ENCODE data around the gene KIF11. TPM values are rescaled to one million over a fixed set of nuclear protein-coding genes. Genes with fewer than 3 reads are reported as not detected.

Gene KIF11
- total RNA-seq, 1 experiment from 2014 or later: 37.7 TPM

- DNase-seq (ENCODE audit: low read depth): no peak
Measured at GRCh38 chr10:92677708-92678107, 84.8 kb downstream of the KIF11 start.

DNA sequence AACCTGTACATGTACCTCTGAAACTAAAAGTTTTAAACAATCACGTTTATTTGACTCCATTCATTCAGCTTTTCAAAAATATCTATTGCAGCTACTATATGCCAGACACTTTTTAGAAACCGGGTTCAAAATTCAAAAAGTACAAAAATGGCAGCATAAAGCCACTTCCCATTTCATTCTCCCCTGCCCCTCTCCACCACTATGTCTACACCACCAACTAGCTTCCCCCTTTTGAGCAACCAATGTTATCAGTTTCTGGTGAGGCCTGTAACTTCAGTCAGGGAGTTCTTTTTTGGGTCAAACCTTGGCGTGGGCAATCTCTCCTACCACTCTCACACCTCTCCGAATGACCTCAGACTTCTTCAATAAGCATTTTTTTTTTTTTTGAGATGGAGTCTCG lies 85.3 kb downstream of the KIF11 start:
- DNase-seq (ENCODE audit: low read depth): no peak

DNA sequence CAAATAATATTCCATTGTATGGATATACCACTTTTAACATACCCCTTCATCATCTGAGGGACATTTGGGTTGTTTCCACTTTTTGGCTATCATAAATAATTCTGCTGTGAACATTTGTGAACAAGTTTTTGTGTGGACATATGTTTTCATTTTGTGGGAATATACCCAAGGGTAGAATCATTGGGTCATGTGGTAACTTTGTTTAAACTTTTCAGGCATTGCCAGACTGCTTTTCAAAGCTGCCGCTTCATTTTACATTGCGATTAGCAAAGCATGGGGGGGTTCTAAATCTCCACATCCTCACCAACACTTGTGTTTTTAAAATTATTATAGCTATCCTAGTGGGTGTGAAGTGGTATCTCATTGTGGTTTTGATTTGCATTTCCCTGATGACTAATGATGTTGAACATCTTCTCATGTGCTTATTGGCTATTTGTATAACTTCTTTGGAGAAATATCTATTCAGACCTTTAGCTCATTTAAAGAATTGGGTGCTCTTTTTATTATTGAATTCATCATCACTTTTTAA lies 88.4 kb downstream of the KIF11 start:
- no peak for DNase-seq (ENCODE audit: low read depth)

- DNase-seq (ENCODE audit: low read depth): no peak
Measured at GRCh38 chr10:92688573-92688926, 95.6 kb downstream of the KIF11 start.

DNA sequence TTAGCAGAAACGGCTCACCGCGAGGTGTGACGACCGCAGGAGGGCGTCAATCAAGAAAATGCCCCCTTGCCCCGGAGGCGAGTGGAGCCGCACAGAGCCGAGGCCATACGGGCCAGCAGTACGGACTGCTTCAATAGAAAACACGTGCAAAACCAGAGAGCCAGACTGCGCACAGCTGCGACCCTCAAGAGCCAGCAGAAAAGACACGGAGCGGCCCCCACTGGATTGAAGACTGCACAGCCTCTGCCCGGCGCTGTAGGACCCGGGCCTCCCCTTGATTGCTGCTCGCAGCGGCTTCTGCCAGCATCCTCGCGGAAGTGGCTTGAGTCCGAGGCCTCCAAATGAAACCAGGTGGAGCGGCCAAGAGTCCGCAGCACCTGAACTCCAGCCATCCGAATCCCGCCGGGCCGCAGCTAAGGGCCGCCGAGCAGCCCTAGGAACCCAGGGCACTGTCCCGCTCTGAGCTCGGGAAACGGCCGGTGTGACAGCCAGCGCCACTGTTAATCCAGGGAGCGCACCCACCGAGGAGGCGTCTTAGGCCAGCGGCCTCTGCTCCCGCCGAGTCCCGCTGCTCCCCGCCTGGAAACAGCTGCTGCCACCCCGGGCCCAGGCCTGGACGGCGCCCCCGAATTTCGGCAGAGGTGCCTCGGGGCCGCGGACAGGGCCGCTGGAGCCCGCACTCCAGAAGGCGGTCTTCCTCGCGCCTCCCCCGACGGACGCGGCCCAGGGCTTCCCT lies 96.2 kb downstream of the KIF11 start:
- no peak for DNase-seq (ENCODE audit: low read depth)

DNA sequence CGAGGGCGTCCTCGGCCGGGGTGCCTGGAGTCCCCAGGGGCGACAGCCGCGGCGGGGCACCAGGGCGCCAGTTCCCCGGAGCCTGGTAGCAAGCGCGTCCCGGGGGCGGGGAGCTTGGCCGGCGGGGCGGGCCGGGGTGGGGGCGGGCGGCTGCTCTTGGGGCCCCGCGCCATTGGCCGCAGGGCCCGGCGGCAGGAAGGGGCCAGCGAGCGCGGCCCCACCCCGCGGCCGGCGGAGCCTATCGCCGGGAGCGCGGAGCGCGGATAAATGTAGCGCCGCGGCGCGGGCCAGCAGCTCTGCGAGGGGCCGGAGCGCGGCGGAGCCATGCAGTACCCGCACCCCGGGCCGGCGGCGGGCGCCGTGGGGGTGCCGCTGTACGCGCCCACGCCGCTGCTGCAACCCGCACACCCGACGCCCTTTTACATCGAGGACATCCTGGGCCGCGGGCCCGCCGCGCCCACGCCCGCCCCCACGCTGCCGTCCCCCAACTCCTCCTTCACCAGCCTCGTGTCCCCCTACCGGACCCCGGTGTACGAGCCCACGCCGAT lies 96.8 kb downstream of the KIF11 start, which contains the start of gene HHEX:
Gene HHEX (plus strand): TSS at position 293 of the 548 bp plus-strand sequence. CDS start 32 bp downstream, at position 325.
- DNase-seq (ENCODE audit: low read depth): peak; percentile 41

GRCh38 chr10:92690211-92690914 lies 97.4 kb downstream of the KIF11 start:
- DNase-seq (ENCODE audit: low read depth): peak; percentile 71

- DNase-seq (ENCODE audit: low read depth): no peak
Measured at GRCh38 chr10:92690915-92691590, 98.1 kb downstream of the KIF11 start.

- no peak for DNase-seq (ENCODE audit: low read depth)
Measured at GRCh38 chr10:92691591-92692079, 98.7 kb downstream of the KIF11 start.

GRCh38 chr10:92692080-92692671 lies 99.2 kb downstream of the KIF11 start:
- no peak for DNase-seq (ENCODE audit: low read depth)

GRCh38 chr10:92692697-92693533 lies 100.0 kb downstream of the KIF11 start:
- DNase-seq (ENCODE audit: low read depth): no peak

DNA sequence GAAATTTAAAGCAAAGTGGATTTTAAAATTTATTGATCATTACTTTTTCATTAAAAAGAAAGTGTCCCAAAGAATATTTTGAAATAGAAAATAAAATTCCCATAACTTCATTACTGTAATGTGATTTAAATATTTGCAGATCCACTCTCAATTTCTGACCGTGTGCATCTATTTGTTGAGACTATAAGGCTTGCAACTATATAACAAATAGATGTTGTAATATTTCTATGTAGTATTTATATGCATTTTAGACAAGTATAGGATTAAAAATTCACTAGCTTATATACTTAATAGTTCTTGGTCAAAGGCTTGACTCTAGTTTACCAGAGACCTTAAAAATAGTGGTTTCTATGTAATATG lies 100.6 kb downstream of the KIF11 start:
- DNase-seq (ENCODE audit: low read depth): no peak

GRCh38 chr10:92695679-92696605 lies 103.0 kb downstream of the KIF11 start:
- no peak for DNase-seq (ENCODE audit: low read depth)

GRCh38 chr10:92696606-92697383 lies 103.9 kb downstream of the KIF11 start:
- no peak for DNase-seq (ENCODE audit: low read depth)

GRCh38 chr10:92697663-92698511 lies 105.0 kb downstream of the KIF11 start:
- DNase-seq (ENCODE audit: low read depth): no peak

- no peak for DNase-seq (ENCODE audit: low read depth)
Measured at GRCh38 chr10:92699193-92699517, 106.2 kb downstream of the KIF11 start.

DNA sequence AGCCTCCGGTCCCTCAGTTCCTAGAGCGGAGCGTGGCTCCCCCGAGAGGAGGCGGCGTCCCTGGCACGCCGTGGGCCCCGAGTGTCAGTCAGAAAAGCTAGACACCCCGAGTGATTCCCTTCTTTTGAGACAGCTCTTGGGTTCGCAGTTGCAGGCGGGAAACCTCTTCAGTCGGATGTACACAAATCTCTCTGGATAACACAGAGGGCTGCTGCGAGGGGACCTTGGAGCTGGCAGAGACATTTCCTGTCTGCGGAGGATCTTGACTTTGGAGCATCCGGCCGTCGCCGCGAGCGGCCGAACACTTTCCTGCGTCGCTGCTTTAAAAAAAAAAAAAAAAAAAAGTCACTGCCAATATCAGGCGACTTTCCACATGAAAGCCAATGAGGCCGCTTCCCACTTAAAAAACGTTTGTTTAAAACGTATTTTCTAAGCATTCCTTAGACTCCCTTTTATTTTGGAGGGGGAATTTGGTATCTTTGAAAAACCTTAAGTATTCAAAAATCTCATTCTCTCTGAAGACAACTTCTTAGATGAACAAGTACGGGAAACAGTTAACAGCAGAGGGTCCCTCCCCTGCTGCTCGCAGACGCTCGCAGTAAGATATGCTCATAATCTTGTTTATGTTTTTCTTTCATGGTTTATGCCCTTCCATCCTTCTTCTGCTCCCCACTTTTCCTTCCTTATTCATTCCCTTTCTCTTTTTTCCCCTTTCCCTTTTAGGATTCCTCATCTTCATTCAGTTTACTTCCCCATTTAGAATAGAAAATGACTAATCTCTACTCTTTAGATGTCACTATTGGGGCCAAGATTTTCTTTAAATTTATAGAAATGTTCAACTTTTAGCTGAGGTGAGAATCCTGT lies 106.8 kb downstream of the KIF11 start:
- no peak for DNase-seq (ENCODE audit: low read depth)

All from HT1080 (cell line).